ENCODE data around the gene PDIA2.
A peak's percentile ranks its signal among the peaks of the same experiment; 100 is the strongest.
"Not testable (repeated sequence)": the region's sequence is repeated elsewhere in the genome, so short reads cannot be mapped to it uniquely, and the experiment has no call there.

The PDIA2 gene, protein sequence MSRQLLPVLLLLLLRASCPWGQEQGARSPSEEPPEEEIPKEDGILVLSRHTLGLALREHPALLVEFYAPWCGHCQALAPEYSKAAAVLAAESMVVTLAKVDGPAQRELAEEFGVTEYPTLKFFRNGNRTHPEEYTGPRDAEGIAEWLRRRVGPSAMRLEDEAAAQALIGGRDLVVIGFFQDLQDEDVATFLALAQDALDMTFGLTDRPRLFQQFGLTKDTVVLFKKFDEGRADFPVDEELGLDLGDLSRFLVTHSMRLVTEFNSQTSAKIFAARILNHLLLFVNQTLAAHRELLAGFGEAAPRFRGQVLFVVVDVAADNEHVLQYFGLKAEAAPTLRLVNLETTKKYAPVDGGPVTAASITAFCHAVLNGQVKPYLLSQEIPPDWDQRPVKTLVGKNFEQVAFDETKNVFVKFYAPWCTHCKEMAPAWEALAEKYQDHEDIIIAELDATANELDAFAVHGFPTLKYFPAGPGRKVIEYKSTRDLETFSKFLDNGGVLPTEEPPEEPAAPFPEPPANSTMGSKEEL

DNA sequence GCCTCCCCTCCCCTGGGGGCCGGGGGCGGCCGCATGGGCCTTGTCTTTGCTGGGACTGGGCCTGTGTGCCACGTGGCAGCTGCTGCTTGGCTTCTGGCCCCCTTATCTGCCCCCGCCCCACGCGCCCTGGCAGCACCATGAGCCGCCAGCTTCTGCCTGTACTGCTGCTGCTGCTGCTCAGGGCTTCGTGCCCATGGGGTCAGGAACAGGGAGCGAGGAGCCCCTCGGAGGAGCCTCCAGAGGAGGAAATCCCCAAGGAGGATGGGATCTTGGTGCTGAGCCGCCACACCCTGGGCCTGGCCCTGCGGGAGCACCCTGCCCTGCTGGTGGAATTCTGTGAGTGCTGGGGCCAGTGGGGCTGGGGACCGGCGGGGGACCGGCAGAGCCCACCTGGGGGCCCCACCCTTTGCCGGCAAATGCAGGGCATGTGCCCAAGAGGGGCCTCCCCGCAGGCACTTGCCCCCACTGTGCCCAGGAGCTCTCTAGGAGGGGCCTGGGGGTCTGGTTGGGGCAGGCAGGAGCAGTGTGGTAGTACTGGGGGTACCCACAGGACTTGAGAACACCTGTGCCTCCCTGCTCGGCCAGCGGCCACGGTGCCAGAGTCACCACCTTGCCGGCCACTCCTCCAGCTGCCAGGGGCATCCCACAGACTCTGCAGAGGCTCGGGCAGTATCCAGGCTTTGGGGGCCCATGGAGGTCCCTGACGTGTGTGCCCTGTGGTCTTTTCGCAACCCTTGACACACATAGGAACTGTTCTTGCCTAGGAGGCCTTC lies at the start of gene PDIA2:
Gene PDIA2 (plus strand): TSS at position 132 of the 773 bp plus-strand sequence. CDS start 6 bp downstream, at position 138.
- DNase-seq (ENCODE audit: extremely low read depth in 1 of 2, low read depth in 1 of 2): no peak

DNA sequence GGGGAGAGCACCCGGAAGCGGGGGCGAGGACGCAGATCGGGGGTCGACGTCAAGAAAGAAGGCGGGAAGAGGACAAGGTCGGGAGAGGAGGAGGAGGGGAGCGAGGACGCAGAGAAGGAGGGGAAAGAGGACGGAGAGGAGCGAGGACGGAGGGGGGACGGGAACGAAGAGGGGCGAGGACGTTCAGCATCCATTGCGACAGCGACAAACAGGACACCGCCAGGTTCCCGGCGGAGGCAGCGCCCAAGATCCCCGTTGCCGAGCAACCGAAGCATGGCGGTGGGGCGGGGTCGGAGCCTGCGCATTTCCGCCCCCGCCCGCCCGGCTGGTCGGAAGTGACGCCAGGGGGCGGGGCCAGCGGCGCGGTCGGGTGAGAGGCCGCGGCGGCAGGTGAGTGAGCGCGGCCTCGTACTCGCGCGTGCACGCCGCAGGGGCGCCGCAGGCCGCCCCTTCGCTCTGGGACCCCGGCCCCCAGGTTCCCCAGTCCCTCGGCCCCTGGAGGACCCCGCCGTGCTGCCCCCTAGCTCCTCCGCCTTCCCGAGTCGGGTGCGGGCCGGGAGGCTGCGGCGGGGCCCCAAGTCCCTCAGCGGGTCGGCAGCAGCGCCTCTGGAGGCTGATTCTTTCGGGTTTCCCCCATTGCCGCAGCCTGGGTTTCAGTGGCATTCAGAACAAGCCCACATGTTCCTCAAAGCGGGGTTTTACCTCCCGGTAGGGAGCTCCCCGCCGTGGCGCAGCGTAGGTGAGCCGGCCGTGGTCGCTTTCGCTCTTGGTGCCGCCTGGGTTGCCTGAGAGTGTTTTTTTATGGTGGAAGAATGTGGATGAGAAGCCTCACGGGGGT lies 48.3 kb upstream of the PDIA2 start, which contains the start of gene FAM234A:
Gene FAM234A (plus strand): TSS at position 354 of the 838 bp plus-strand sequence. CDS start 19,593 bp downstream, outside the sequence.
- DNase-seq (ENCODE audit: extremely low read depth in 1 of 2, low read depth in 1 of 2): peak; percentile 93

DNA sequence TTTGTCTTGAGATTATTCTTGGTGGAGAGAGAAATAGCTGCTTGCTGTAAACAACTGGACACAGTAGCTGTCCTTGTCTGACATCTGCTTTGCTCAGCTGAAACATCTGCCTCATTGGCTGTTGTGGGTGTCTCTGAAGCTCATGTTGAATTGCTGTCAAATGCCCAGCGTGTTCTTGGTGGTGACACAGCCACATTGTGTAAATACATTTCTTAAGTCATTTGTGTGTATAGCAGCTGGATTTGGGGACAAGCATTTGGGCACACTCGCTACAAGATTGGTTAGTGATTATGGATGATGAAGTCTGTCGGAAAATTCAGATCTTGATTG lies 43.1 kb upstream of the PDIA2 start:
- no peak for DNase-seq (ENCODE audit: extremely low read depth in 1 of 2, low read depth in 1 of 2)

- no peak for DNase-seq (ENCODE audit: extremely low read depth in 1 of 2, low read depth in 1 of 2)
Measured at GRCh38 chr16:240559-240958, 42.4 kb upstream of the PDIA2 start.

DNA sequence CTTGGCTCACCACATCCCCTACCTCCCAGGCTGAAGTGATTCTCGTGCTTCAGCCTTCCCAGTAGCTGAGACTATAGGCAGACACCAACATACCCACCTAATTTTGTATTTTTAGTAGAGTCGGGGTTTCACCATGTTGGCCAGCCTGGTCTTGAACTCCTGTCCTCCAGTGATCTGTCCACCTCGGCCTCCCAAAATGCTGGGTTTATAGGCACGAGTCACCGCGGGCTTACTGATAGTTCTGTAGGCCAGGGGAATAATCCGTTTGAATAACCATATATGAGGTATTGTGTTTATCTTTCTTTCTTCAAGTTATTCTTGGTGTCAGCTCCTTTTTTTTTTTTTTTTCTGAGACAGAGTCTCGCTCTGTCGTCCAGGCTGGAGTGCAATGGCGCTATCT lies 40.7 kb upstream of the PDIA2 start:
- no peak for DNase-seq (ENCODE audit: extremely low read depth in 1 of 2, low read depth in 1 of 2)

GRCh38 chr16:243348-243747 lies 39.6 kb upstream of the PDIA2 start:
- DNase-seq (ENCODE audit: extremely low read depth in 1 of 2, low read depth in 1 of 2): no peak

- no peak for DNase-seq (ENCODE audit: extremely low read depth in 1 of 2, low read depth in 1 of 2)
Measured at GRCh38 chr16:245105-245504, 37.9 kb upstream of the PDIA2 start.

GRCh38 chr16:247027-247426 lies 35.9 kb upstream of the PDIA2 start:
- no peak for DNase-seq (ENCODE audit: extremely low read depth in 1 of 2, low read depth in 1 of 2)

DNA sequence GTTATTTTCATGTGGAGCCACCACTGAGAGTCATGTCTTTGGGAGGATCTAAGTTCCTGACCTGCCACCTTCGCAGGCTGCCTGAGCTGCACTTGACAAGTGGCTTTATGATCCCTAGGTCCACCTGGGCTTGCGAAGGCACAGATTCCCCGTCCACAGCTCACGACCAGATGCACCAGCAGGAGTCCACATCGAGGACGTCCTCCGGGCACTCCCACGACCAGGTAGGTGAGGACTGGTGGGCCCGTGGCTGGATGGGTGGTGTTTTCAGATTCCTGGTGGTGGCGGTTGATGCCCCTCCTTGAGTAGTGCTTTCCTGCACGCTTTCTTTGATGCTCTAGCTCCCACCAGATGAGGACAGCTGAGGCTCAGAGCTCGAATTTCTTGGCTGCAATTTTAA lies 33.5 kb upstream of the PDIA2 start:
- no peak for DNase-seq (ENCODE audit: extremely low read depth in 1 of 2, low read depth in 1 of 2)

GRCh38 chr16:252366-253337 lies 30.3 kb upstream of the PDIA2 start:
- DNase-seq (ENCODE audit: extremely low read depth in 1 of 2, low read depth in 1 of 2): no peak

DNA sequence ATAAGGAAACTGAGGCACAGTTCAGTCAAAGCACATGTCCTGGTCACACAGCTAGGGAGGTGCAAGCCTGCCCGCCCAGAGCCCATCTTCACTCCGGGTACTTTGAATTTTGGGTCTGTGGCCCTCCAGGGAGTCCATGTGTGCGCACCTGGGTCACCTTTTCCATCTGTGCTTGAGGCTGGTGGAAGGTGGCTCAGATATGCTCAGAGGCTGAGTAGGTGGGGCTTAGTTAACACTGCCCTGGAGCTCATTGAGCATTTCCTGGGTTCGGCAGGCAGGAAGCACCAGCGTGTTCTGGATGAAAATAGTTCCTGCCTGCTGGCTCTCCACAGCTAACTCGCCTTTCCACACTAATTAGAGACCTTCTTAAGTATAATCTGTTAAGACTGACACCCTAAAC lies 29.1 kb upstream of the PDIA2 start:
- DNase-seq (ENCODE audit: extremely low read depth in 1 of 2, low read depth in 1 of 2): no peak

GRCh38 chr16:254461-254860 lies 28.5 kb upstream of the PDIA2 start:
- DNase-seq (ENCODE audit: extremely low read depth in 1 of 2, low read depth in 1 of 2): no peak

- no peak for DNase-seq (ENCODE audit: extremely low read depth in 1 of 2, low read depth in 1 of 2)
Measured at GRCh38 chr16:255183-255582, 27.8 kb upstream of the PDIA2 start.

- not testable (repeated sequence) for DNase-seq (ENCODE audit: extremely low read depth in 1 of 2, low read depth in 1 of 2)
Measured at GRCh38 chr16:258091-258490, 24.9 kb upstream of the PDIA2 start.

DNA sequence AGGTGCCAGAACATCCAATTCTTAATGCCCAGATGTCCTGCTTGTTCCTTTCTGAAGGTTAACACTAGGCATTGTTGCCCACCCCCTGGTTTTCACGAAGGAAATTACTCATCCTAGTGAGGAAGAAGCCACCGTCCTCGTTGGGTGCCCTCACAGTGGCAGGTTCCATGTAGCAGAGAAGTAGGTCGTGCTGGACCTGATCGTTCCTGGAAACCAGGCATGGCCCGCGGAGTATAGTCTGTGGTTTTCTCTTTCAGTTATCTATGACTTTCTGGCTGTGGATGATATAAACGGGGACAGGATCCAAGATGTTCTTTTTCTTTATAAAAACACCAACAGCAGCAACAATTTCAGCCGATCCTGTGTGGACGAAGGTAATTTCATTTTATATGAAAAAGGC lies 23.7 kb upstream of the PDIA2 start:
- no peak for DNase-seq (ENCODE audit: extremely low read depth in 1 of 2, low read depth in 1 of 2)

GRCh38 chr16:259814-260253 lies 23.1 kb upstream of the PDIA2 start:
- no peak for DNase-seq (ENCODE audit: extremely low read depth in 1 of 2, low read depth in 1 of 2)

DNA sequence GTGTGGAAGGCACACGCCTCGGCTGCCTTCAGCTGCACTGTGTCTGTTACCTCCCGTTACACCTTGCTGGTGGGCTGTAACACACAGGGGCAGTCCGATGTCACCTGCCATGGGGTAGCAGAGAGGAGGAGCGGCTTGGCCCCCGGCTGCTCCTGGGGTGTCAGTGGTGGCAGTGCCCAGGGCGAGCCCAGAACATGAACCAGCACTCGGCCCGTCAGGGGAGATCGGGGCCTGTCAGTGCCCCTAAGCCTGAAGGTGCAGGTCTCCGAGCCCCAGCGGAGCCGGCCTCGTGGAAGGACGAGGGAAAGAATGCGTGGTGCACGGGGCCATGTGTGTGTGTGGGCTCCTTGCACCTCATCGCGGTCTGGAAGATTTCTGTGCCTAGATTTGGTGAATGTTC lies 22.6 kb upstream of the PDIA2 start:
- DNase-seq (ENCODE audit: extremely low read depth in 1 of 2, low read depth in 1 of 2): no peak

DNA sequence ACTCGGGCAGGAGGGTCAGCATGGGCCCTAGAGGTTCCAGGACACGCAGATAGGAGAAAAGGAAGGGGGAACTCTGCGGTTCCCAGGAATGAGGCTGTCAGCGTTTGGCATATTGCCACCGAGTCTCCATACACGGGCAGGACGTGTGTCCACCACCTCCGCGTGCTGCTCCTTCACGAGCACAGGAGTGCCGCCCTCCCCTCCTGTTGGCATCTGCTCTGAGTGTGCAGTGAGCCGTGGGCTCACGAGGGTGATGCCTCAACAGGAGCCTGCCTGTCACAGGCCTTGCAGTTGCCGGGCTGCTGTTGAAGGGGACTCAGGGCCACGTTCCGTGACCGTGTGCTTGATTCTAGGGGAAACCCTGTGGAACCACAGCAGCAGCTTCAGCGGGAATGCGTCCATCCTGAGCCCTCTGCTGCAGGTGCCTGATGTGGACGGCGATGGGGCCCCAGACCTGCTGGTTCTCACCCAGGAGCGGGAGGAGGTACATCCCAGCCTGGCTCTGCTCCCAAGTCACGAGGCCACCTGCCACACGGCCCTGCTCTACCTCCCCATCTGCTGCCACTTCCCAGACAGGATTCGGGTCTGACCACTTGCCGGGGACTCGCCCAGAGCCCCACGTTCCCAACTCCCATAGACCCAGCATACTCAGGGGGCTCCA lies 21.8 kb upstream of the PDIA2 start:
- no peak for DNase-seq (ENCODE audit: extremely low read depth in 1 of 2, low read depth in 1 of 2)

DNA sequence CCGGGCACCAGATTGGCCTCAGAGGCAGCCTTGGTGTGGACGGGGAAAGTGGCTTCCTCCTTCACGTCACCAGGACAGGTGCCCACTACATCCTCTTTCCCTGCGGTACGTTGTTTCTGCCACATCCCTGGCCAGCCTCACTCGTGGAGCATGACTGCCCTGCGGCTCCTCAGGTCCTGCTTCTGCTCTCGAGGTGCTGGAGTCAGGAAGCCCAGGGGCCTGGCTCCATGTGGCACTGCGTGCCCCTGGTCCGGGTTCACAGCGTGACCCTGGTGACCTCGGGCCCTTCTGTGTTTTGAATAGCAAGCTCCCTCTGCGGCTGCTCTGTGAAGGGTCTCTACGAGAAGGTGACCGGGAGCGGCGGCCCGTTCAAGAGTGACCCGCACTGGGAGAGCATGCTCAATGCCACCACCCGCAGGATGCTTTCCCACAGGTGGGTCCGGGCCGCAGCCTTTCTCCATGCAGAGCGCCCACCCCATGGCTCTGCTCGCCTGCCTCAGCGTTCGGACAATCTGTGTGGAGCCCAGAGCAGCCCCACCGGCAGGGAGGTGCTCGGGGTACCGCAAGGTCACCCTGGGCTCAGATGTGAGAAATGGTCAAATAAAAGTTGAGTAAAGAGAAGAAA lies 20.7 kb upstream of the PDIA2 start:
- DNase-seq (ENCODE audit: extremely low read depth in 1 of 2, low read depth in 1 of 2): no peak
